Measurements from ENCODE around the gene PLD3.

DNA sequence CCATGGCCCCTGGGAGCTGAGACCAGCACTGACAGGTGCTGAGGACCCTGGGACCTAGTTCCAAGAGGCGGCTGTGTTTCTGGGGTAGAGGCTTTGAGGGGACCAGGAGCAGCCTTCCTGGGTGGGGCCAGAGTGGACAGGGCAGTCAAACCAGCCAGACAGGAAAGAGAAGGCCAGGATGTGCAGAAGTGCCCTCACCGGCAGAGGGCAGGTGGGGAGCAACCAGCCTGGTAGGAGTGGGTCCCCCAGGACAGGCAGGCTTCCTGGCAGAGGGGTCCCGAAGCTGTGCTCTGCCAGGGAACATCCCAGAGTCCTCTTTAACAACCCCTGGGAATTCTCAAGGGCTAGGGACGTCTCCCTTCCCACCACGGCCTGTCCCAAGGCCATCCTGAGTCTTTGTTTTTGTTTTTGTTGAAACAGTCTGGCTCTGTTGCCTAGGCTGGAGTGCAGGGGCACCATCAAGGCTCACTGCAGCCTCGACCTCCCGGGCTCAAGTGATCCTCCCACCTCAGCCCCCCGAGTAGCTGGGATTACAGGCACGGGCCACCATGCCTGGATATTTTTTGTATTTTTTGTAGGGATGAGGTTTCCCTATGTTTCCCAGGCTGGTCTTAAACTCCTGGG lies 44.5 kb downstream of the PLD3 start:
- no peak for TF ChIP-seq TAF1 (IDR thresholded peaks at IDR 0.05; ENCODE audit: borderline replicate concordance, insufficient read depth, low read length)
- no peak for TF ChIP-seq POLR2AphosphoS5 (IDR thresholded peaks at IDR 0.05; ENCODE audit: low read depth, low read length)

All from PFSK-1 (cell line).